Iris pigment epithelial cell (primary cell): ENCODE data around the gene ALDH1A3.
"Not testable (repeated sequence)": the region's sequence is repeated elsewhere in the genome, so short reads cannot be mapped to it uniquely, and the experiment has no call there.

ENCODE experiments used
- DNase-seq: peaks from one replicate; pipeline ENCODE4 v3.0.0-alpha.2; 2011; ENCODE audit warnings: low read depth

ALDH1A3 gene

GRCh38 chr15:100879464-100880138 is at the start of gene ALDH1A3:
Gene ALDH1A3, plus strand, starts transcription at chr15:100879831. Its CDS starts 77 bp downstream, at chr15:100879908.
- DNase-seq = peak; percentile 43

- DNase-seq = no peak
These were observed 48.2 kb upstream of the ALDH1A3 start for GRCh38 chr15:100831467-100831866.

GRCh38 chr15:100832149-100832942 is 47.3 kb upstream of the ALDH1A3 start:
- no peak for DNase-seq

GRCh38 chr15:100833417-100834389 is 45.9 kb upstream of the ALDH1A3 start:
- no peak for DNase-seq

GRCh38 chr15:100834731-100835130 is 44.9 kb upstream of the ALDH1A3 start:
- no peak for DNase-seq

- no peak for DNase-seq
These were observed 44.0 kb upstream of the ALDH1A3 start for GRCh38 chr15:100835636-100836035.

GRCh38 chr15:100836501-100836900 is 43.1 kb upstream of the ALDH1A3 start:
- DNase-seq = no peak

- DNase-seq = no peak
These were observed 38.2 kb upstream of the ALDH1A3 start for GRCh38 chr15:100841426-100841825.

GRCh38 chr15:100842756-100843730 is 36.6 kb upstream of the ALDH1A3 start:
- DNase-seq = peak; percentile 82

- no peak for DNase-seq
These were observed 35.5 kb upstream of the ALDH1A3 start for GRCh38 chr15:100844167-100844566.

- DNase-seq = no peak
These were observed 34.9 kb upstream of the ALDH1A3 start for GRCh38 chr15:100844778-100845177.

GRCh38 chr15:100847194-100847593 is 32.4 kb upstream of the ALDH1A3 start:
- DNase-seq = no peak

- peak; percentile 33 for DNase-seq
These were observed 30.4 kb upstream of the ALDH1A3 start for GRCh38 chr15:100849021-100849854.

GRCh38 chr15:100849855-100850218 is 29.8 kb upstream of the ALDH1A3 start:
- DNase-seq = no peak

GRCh38 chr15:100851428-100852015 is 28.1 kb upstream of the ALDH1A3 start:
- not testable (repeated sequence) for DNase-seq

- no peak for DNase-seq
These were observed 27.0 kb upstream of the ALDH1A3 start for GRCh38 chr15:100852630-100853029.

GRCh38 chr15:100853676-100854440 is 25.8 kb upstream of the ALDH1A3 start:
- DNase-seq = no peak

GRCh38 chr15:100856867-100857266 is 22.8 kb upstream of the ALDH1A3 start:
- no peak for DNase-seq

- DNase-seq = no peak
These were observed 21.3 kb upstream of the ALDH1A3 start for GRCh38 chr15:100858294-100858693.
